Body of pancreas (tissue), 4 donors: ENCODE results near the gene TRIM22. TPM values are rescaled to one million over a fixed set of nuclear protein-coding genes. Genes with fewer than 3 reads are reported as not detected.
A peak's percentile ranks its signal among the peaks of the same experiment; 100 is the strongest.
"Not testable (repeated sequence)": the region's sequence is repeated elsewhere in the genome, so short reads cannot be mapped to it uniquely, and the experiment has no call there.

Source experiments
- ATAC-seq: fragments of 150-250 bp; one replicate; pipeline ENCODE4 v1.9.1; 2016
- DNase-seq, 4 donors: peaks; one replicate each; pipeline ENCODE4 v3.0.0-alpha.2; 2019
- H3K27ac ChIP-seq, 4 donors: fragments of 200-600 bp; sonication (generic); 1 replicate in 3 of 4; 2 replicates in 1 of 4; pipeline versions ENCODE4 v1.5.1 to v1.6.1; 2016 to 2019; ENCODE audit warnings: mild to moderate bottlenecking in 1 of 4, mixed read lengths in 1 of 4, moderate library complexity in 1 of 4
- H3K27me3 ChIP-seq, 2 donors: fragments of 200-600 bp; sonication (generic); one replicate each; pipeline ENCODE4 v1.6.0; 2016; ENCODE audit warnings: mild to moderate bottlenecking in 1 of 2
- H3K36me3 ChIP-seq, 2 donors: fragments of 200-600 bp; sonication (generic); replicated peaks in 1 of 2; 2 replicates each; pipeline ENCODE4 v1.5.1; 2016; ENCODE audit warnings: low read depth in 2 of 2; ENCODE audit not compliant: insufficient read depth in 1 of 2
- H3K4me1 ChIP-seq: fragments of 200-600 bp; sonication (generic); one replicate; pipeline ENCODE4 v1.6.0; 2016
- H3K4me3 ChIP-seq, 2 donors: fragments of 200-600 bp; sonication (generic); 1 replicate in 1 of 2; 2 replicates in 1 of 2; pipeline ENCODE4 v1.5.1; 2016 to 2019
- H3K9me3 ChIP-seq, 3 donors: fragments of 200-600 bp; sonication (generic); 1 replicate in 2 of 3; 2 replicates in 1 of 3; pipeline ENCODE4 v1.5.1; 2016
- CTCF ChIP-seq, 7 experiments: fragments of 450-650 bp in 4 of 7; fragments of 200-600 bp in 3 of 7; sonication (generic) in 3 of 7; IDR thresholded peaks; one replicate each; pipeline ENCODE4 v1.5.1; 2016 to 2019; ENCODE audit warnings: antibody characterized with exemption in 7 of 7
- POLR2A ChIP-seq, 3 donors: fragments of 450-650 bp; IDR thresholded peaks; one replicate each; pipeline ENCODE4 v1.6.1; 2016; ENCODE audit warnings: antibody characterized with exemption in 3 of 3, mild to moderate bottlenecking in 2 of 3
- WGBS, 2 donors: methylation state at CpG; one replicate each; pipeline ENCODE4 v1.1.5; 2017; 5-methylcytosine and 5-hydroxymethylcytosine counted together
- intact Hi-C: fragments of 100-400 bp; cut with DNase I; formaldehyde crosslinking; loops from one replicate; pipeline ENCODE4 v1.15.1; 2023
- total RNA-seq, 2 donors: library from RNA; depleted of rRNA; stranded (reverse); fragments of >200 nt; gene quantifications; one replicate each; pipeline ENCODE4 v1.1.0, GENCODE V29; 2016

TRIM22 gene
- total RNA-seq, 2 donors from 2014 or later: 18.9 to 20.4 TPM

GRCh38 chr11:5690216-5690615 is 626 bp downstream of the TRIM22 start:
- no peaks in the 10 kb centered on the region for H3K9me3 ChIP-seq
- 38 to 42% methylated on average over 5 of the region's 5 CpGs for WGBS, 2 donors
- DNase-seq (no peak), ATAC-seq (peak; percentile 45)
- peaks cover 9% of the 10 kb centered on the region for H3K4me1 ChIP-seq
- intact Hi-C loops: no loop called here
- H3K27ac ChIP-seq: peak overlapping the region in 3 of 4 donors; percentile 39 to 84 (median 83)
- no peak overlapping the region for H3K4me3 ChIP-seq
- TF ChIP-seq POLR2A (IDR thresholded peaks at IDR 0.05) (no peak), CTCF (IDR thresholded peaks at IDR 0.05) (no peak)
- no peaks in the 10 kb centered on the region for H3K36me3 ChIP-seq
- H3K27me3 ChIP-seq: no peaks in the 10 kb centered on the region

DNA sequence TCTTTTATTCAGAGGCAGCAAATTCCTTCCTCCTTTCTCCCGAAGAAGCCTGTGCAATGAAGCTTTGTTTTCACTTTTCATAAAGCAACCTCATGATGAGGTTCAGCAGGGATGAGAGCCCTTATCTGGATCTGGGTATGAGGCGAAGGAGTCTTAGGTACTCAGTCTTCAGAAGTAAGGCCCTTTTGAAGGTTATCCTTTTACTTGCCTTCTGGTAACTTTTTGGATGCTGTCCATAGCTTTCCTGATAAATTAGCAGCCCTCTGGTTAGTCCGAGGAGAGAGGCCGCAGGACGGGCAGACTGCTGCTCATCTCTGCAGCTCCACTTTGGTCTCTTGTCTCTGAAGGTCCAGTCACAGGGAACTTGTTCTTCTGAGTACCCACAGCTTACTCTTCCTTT is 1.1 kb downstream of the TRIM22 start:
- Histone ChIP-seq H3K4me1 (peaks cover 7% of the 10 kb centered on the region), H3K4me3 (no peak overlapping the region), H3K36me3 (no peaks in the 10 kb centered on the region), H3K27me3 (no peaks in the 10 kb centered on the region), H3K9me3 (no peaks in the 10 kb centered on the region), H3K27ac (peak overlapping the region in 3 of 4 donors; percentile 39 to 84 (median 83))
- ATAC-seq: no peak
- TF ChIP-seq POLR2A (IDR thresholded peaks at IDR 0.05): no peak
- no peak for TF ChIP-seq CTCF (IDR thresholded peaks at IDR 0.05)
- intact Hi-C loops: no loop called here
- WGBS, 2 donors: 40 to 51% methylated on average over 5 of the region's 5 CpGs
- DNase-seq: no peak

- ATAC-seq, DNase-seq: not testable (repeated sequence)
- WGBS, 2 donors: 55 to 67% methylated on average over 12 of the region's 12 CpGs
These were observed 1.8 kb downstream of the TRIM22 start for GRCh38 chr11:5691238-5691963.

DNA sequence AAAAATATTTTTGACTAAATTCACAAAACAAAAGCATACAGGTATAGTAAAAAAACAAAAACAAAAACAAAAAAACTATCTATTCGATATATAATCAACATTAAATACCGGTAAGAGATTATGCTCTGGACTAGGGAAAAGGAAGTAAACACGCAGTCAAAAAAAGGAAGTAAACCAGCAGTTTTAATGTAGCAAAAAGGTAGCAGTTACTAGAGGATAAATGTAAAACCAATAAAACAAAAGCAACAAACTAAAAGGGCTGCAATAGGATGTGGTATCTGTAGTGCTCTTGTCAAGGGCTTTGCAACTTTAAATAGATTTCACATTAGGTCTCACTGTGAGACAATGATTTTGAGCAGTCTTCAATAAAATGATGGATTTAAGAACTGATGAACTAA is 2.4 kb downstream of the TRIM22 start:
- Histone ChIP-seq H3K36me3 (no peaks in the 10 kb centered on the region), H3K27me3 (no peaks in the 10 kb centered on the region), H3K27ac (no peak overlapping the region), H3K4me3 (no peak overlapping the region), H3K9me3 (no peaks in the 10 kb centered on the region), H3K4me1 (peaks cover 7% of the 10 kb centered on the region)
- no peak for TF ChIP-seq CTCF (IDR thresholded peaks at IDR 0.05)
- TF ChIP-seq POLR2A (IDR thresholded peaks at IDR 0.05): no peak
- no peak for ATAC-seq
- no peak for DNase-seq
- WGBS, 2 donors: 63 to 87% methylated on average over 3 of the region's 3 CpGs
- intact Hi-C loops: no loop called here

More at GRCh38 chr11:5691238-5691963, 1.8 kb downstream of the TRIM22 start:
- intact Hi-C loops, H3K4me3 ChIP-seq, H3K27me3 ChIP-seq, H3K4me1 ChIP-seq, H3K36me3 ChIP-seq, H3K9me3 ChIP-seq: not testable (repeated sequence)
- peak overlapping the region in 1 of 4 donors; percentile 83 for H3K27ac ChIP-seq

DNA sequence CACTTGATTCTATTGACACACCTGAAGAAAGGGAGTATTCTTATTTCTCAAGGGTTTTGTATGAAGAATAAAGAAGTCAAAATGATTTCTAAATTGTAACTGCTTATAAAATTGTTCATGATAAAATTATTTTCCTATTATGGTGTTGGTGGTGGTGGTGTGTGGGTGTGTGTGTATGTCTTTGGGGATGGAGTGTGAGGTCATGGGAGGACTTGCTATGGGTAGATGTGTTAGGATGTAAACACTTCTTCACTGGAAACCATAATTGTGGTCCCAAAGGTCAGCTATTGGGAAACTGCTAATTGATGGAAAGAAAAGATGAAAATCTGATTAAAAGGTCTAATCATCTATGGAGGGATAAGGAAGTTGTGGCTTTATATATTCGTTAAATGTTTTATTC is 5.1 kb downstream of the TRIM22 start:
- DNase-seq (no peak), ATAC-seq (no peak)
- Histone ChIP-seq H3K27ac (no peak overlapping the region), H3K9me3 (no peaks in the 10 kb centered on the region), H3K4me3 (no peak overlapping the region), H3K4me1 (peaks cover under 1% of the 10 kb centered on the region), H3K27me3 (no peaks in the 10 kb centered on the region), H3K36me3 (no peaks in the 10 kb centered on the region)
- intact Hi-C loops: no loop called here
- no peak for TF ChIP-seq CTCF (IDR thresholded peaks at IDR 0.05)
- WGBS, 2 donors: 81 to 82% methylated on average over 1 of the region's 1 CpG
